GM18951 (cell line): Measurements from ENCODE around the gene TEX54.

ENCODE experiments used
- POLR2A ChIP-seq: IDR thresholded peaks from 4 replicates; pipeline ENCODE4 v1.6.1; 2011; ENCODE audit warnings: mild to moderate bottlenecking; ENCODE audit not compliant: insufficient read length, insufficient read depth; ENCODE audit errors: extremely low read depth
- in situ Hi-C: fragments of 300-500 bp; cut with MboI; formaldehyde crosslinking; loops from one replicate; pipeline ENCODE4 v1.12.0; 2022; ENCODE audit warnings: low sequenced_read_pairs, mixed read lengths, inconsistent platforms; ENCODE audit not compliant: unreplicated experiment

TEX54 gene

GRCh38 chr11:62863687-62864335, 31.2 kb upstream of the TEX54 start:
- in situ Hi-C loops: loop anchor here (25.0 kb wide), 1 partner anchor 477 kb away; no protein-coding TSS in a partner anchor
- TF ChIP-seq POLR2A: no peak

- in situ Hi-C loops: loop anchor here (25.0 kb wide), 1 partner anchor 474 kb away; no protein-coding TSS in a partner anchor
Measured at GRCh38 chr11:62861564-62862192, 29.0 kb upstream of the TEX54 start.

GRCh38 chr11:62860835-62861563, 28.4 kb upstream of the TEX54 start:
- in situ Hi-C loops: loop anchor here (25.0 kb wide), 1 partner anchor 474 kb away; no protein-coding TSS in a partner anchor
- TF ChIP-seq POLR2A: no peak

- in situ Hi-C loops: loop anchor here (25.0 kb wide), 1 partner anchor 472 kb away; no protein-coding TSS in a partner anchor
Measured at GRCh38 chr11:62859281-62859703, 26.7 kb upstream of the TEX54 start.

GRCh38 chr11:62858201-62858600, 25.6 kb upstream of the TEX54 start:
- in situ Hi-C loops: loop anchor here (25.0 kb wide), 1 partner anchor 471 kb away; no protein-coding TSS in a partner anchor
- TF ChIP-seq POLR2A: no peak

GRCh38 chr11:62857541-62857982, 24.9 kb upstream of the TEX54 start:
- in situ Hi-C loops: loop anchor here (25.0 kb wide), 1 partner anchor 470 kb away; no protein-coding TSS in a partner anchor
- no peak for TF ChIP-seq POLR2A

GRCh38 chr11:62856333-62856895, 23.8 kb upstream of the TEX54 start:
- in situ Hi-C loops: loop anchor here (25.0 kb wide), 1 partner anchor 469 kb away; no protein-coding TSS in a partner anchor
- TF ChIP-seq POLR2A: no peak

- peak; percentile 99 for TF ChIP-seq POLR2A
- in situ Hi-C loops: loop anchor here (25.0 kb wide), 1 partner anchor 468 kb away; no protein-coding TSS in a partner anchor
Measured at GRCh38 chr11:62855571-62856332, 23.1 kb upstream of the TEX54 start.

GRCh38 chr11:62854825-62855570, 22.4 kb upstream of the TEX54 start:
- TF ChIP-seq POLR2A: no peak
- in situ Hi-C loops: loop anchor here (25.0 kb wide), 1 partner anchor 468 kb away; no protein-coding TSS in a partner anchor

GRCh38 chr11:62854013-62854824, 21.6 kb upstream of the TEX54 start:
- in situ Hi-C loops: loop anchor here (25.0 kb wide), 1 partner anchor 467 kb away; no protein-coding TSS in a partner anchor
- TF ChIP-seq POLR2A: no peak
